Ovary (tissue), 9 donors: Measurements from ENCODE around the gene GPR155. TPM values are rescaled to one million over a fixed set of nuclear protein-coding genes. Genes with fewer than 3 reads are reported as not detected.
"Not testable (repeated sequence)": the region's sequence is repeated elsewhere in the genome, so short reads cannot be mapped to it uniquely, and the experiment has no call there.

Source experiments
- DNase-seq, 5 donors: peaks; one replicate each; pipeline ENCODE4 v3.0.0-alpha.2; 2019 to 2020
- H3K27ac ChIP-seq, 2 donors: fragments of 200-600 bp; one replicate each; pipeline versions ENCODE4 v1.5.1 to v1.8.0; 2019 to 2022
- H3K27me3 ChIP-seq: fragments of 200-600 bp; one replicate; pipeline ENCODE4 v1.8.0; 2022
- H3K36me3 ChIP-seq: fragments of 200-600 bp; sonication (generic); one replicate; pipeline ENCODE4 v1.5.1; 2019
- H3K4me1 ChIP-seq: one replicate; pipeline ENCODE4 v1.8.1; 2013; ENCODE audit warnings: mild to moderate bottlenecking, moderate library complexity; ENCODE audit not compliant: insufficient read depth
- H3K4me3 ChIP-seq: fragments of 200-600 bp; sonication (generic); one replicate; pipeline ENCODE4 v1.5.1; 2017
- H3K9me3 ChIP-seq, 2 donors: fragments of 200-600 bp in 1 of 2; sonication (generic) in 1 of 2; one replicate each; pipeline versions ENCODE4 v1.5.1 to v1.8.1; 2013 to 2019; ENCODE audit warnings: mild to moderate bottlenecking in 1 of 2, moderate library complexity in 1 of 2
- EP300 ChIP-seq: sonication (generic); formaldehyde crosslinking; IDR thresholded peaks from one replicate; pipeline ENCODE4 v1.6.1; 2017; ENCODE audit warnings: antibody characterized with exemption
- POLR2A ChIP-seq: fragments of 450-650 bp; IDR thresholded peaks from one replicate; pipeline ENCODE4 v1.6.1; 2017; ENCODE audit warnings: antibody characterized with exemption, mild to moderate bottlenecking, moderate library complexity
- WGBS, 3 donors: extraction: QIAGEN DNeasy Blood & Tissue Kit in 1 of 3; methylation state at CpG; one replicate each; pipeline versions ENCODE4 v1.1.5 to v1.1.7; 2013 to 2017; 5-methylcytosine and 5-hydroxymethylcytosine counted together
- intact Hi-C, 4 donors: fragments of 100-400 bp; cut with DNase I; formaldehyde crosslinking; loops; one replicate each; pipeline versions ENCODE4 v1.11.0 to v1.15.1; 2022 to 2023
- polyA plus RNA-seq, 2 donors: library from polyadenylated mRNA; stranded (reverse); fragments of 200-250 nt in 1 of 2; fragments of 350-450 nt in 1 of 2; fragmentation: Illumina TruSeq in 1 of 2; extraction: RNeasy Lipid Tissue Mini Kit (QIAGEN cat#74804) in 1 of 2; gene quantifications; one replicate each; pipeline ENCODE4 v1.2.3, GENCODE V29; 2013 to 2014
- total RNA-seq, 7 donors: library from RNA; depleted of rRNA in 2 of 7; stranded (reverse); fragments of >200 nt in 2 of 7; fragmentation: NEBNext Ultra II Directional in 3 of 7; extraction: Animal tissue kit (Norgen Biotek cat#: 25700) in 3 of 7; gene quantifications; one replicate each; pipeline versions ENCODE4 v1.1.0 to v1.2.4, GENCODE V29; 2016 to 2023
- TF ChIP-seq, protein P1 (sequence below), 3 donors: fragments of 450-650 bp in 2 of 3; fragments of 200-600 bp in 1 of 3; IDR thresholded peaks; one replicate each; pipeline versions ENCODE4 v1.5.1 to v1.8.0; 2016 to 2022; ENCODE audit warnings: antibody characterized with exemption in 3 of 3, mild to moderate bottlenecking in 1 of 3
- donor health status: DM: no; HTN: no; CAD: no; lungs with moderate emphysema.
- donor health status: DM: no; HTN: no; CAD: no.
- donor health status: Bipolar disorder and iron deficiency.
- donor health status: DM: yes; HTN: yes; CAD: no.
- donor health status: DM: no; HTN: no; CAD: no.
- donor health status: DM: yes; HTN: yes; CAD: no.

The GPR155 gene
- total and polyA plus RNA-seq, 9 donors: 1.9 to 7.2 (median 3.9) TPM

DNA sequence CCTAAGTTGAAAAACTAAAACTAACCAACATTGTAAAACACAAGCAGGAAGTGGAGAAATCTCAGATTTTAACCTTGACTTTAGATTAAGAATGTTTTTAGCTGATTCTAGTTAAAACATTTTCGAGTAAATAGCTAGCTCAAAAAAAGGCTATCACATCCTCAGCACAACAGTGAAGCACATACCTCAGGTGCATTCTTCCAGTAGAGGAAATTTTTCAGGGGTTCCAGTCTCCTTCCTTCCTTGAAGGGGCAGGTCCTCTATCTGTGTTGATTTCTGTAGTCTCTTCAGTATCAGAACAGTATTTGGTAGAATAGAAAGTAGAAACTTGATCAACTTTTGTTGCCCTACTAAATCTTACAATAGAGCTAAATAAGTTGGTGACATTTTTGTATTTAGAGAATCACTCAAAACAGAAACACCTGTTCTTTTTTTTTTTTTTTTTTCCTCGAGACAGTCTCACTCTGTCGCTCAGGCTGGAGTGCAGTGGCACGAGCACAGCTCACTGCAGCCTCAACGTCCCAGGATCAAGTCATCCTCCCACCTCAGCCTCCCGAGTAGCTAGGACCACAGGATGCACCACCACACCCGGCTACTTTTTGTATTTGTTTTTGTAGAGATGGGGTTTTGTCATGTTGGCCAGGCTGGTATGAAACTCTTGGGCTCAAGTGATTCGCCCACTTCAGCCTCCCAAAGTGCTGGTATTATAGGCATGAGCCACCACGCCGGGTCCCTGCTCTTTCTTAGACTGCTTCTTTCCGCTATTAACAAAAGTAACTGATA is 6.9 kb upstream of the GPR155 start:
- no peak overlapping the region for H3K27ac ChIP-seq
- H3K4me3 ChIP-seq: no peak overlapping the region
- no peaks in the 10 kb centered on the region for H3K27me3 ChIP-seq
- TF ChIP-seq POLR2A (no peak), EP300 (no peak)
- TF ChIP-seq, protein P1, sequence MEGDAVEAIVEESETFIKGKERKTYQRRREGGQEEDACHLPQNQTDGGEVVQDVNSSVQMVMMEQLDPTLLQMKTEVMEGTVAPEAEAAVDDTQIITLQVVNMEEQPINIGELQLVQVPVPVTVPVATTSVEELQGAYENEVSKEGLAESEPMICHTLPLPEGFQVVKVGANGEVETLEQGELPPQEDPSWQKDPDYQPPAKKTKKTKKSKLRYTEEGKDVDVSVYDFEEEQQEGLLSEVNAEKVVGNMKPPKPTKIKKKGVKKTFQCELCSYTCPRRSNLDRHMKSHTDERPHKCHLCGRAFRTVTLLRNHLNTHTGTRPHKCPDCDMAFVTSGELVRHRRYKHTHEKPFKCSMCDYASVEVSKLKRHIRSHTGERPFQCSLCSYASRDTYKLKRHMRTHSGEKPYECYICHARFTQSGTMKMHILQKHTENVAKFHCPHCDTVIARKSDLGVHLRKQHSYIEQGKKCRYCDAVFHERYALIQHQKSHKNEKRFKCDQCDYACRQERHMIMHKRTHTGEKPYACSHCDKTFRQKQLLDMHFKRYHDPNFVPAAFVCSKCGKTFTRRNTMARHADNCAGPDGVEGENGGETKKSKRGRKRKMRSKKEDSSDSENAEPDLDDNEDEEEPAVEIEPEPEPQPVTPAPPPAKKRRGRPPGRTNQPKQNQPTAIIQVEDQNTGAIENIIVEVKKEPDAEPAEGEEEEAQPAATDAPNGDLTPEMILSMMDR (IDR thresholded peaks at IDR 0.05): no peak
- H3K4me1 ChIP-seq: peaks cover 2% of the 10 kb centered on the region
- intact Hi-C loops: no loop called here
- no peaks in the 10 kb centered on the region for H3K9me3 ChIP-seq
- no peak for DNase-seq
- 79 to 85% (median 80%) methylated on average over 11 of the region's 11 CpGs for WGBS, 3 donors
- H3K36me3 ChIP-seq: no peaks in the 10 kb centered on the region

DNA sequence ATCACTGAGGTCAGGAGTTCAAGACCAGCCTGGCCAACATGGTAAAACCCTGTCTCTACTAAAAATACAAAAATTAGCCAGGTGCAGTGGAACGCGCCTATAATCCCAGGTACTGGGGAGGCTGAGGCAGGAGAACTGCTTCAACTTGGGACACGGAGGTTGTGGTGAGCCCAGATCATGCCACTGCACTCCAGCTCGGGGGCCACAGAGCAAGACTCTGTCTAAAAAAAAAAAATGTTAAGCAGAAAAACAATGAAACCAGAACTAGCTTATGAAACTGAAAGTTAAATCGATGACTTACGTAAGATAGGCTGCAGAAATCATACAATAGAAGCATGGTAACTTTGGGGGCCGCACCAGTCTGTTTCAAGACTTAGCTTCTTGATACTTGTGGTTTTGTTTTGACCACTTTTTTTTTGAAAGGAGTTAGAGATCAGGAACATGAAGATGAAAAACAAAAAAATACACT is 6.2 kb upstream of the GPR155 start:
- Histone ChIP-seq H3K4me3 (no peak overlapping the region), H3K27ac (no peak overlapping the region), H3K4me1 (peaks cover 2% of the 10 kb centered on the region), H3K36me3 (no peaks in the 10 kb centered on the region), H3K9me3 (no peaks in the 10 kb centered on the region), H3K27me3 (no peaks in the 10 kb centered on the region)
- DNase-seq: no peak
- TF ChIP-seq, protein P1 (IDR thresholded peaks at IDR 0.05): no peak
- TF ChIP-seq POLR2A (no peak), EP300 (no peak)
- intact Hi-C loops: no loop called here
- WGBS, 3 donors: 54 to 73% (median 67%) methylated on average over 7 of the region's 7 CpGs

DNA sequence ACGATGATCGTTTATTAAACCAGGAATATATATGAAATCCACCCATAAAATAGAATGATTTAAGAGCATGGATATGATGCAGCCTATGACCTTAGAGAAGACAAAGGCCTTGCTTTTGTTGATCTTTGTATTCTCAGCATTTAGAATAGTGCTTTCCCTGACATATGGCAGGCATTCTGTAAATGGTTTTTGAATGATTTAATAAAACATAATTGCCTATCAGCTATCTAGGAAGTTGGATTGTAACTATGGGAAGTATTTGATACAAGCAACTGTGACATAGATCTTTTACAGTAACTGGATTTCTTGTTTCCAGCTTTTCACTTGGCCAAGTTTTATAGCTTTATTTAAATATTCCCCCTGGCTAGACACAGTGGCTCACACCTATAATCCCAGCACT is 5.1 kb upstream of the GPR155 start:
- Histone ChIP-seq H3K27me3 (no peaks in the 10 kb centered on the region), H3K27ac (no peak overlapping the region), H3K9me3 (no peaks in the 10 kb centered on the region), H3K4me1 (peaks cover 2% of the 10 kb centered on the region), H3K4me3 (no peak overlapping the region), H3K36me3 (no peaks in the 10 kb centered on the region)
- DNase-seq: no peak
- TF ChIP-seq POLR2A: no peak
- TF ChIP-seq, protein P1 (IDR thresholded peaks at IDR 0.05): no peak
- TF ChIP-seq EP300: no peak
- 90 to 92% (median 91%) methylated on average over 2 of the region's 2 CpGs for WGBS, 3 donors
- intact Hi-C loops: no loop called here

DNA sequence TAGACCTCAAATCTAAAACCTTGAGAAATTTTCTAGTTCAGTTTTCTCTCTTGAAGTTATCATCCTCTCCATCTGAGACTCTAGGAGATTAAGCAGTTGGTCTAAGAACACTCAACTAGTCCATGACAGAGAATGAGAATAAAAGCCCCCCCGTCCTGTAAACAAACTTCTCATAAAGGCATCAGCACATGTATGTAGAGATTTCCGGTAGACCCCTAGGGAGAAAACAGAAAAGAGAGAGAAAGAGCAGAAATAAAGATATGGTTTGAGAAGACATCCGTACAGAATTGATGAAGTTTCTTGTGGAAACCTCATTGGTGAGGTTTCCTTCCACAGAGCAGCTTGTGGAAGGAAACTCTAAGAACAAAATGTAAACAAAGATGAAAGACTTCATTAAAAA is 3.2 kb upstream of the GPR155 start:
- H3K4me3 ChIP-seq: no peak overlapping the region
- no peak for TF ChIP-seq EP300
- TF ChIP-seq, protein P1 (IDR thresholded peaks at IDR 0.05): no peak
- no peak overlapping the region for H3K27ac ChIP-seq
- peaks cover 2% of the 10 kb centered on the region for H3K4me1 ChIP-seq
- intact Hi-C loops: no loop called here
- no peak for DNase-seq
- H3K36me3 ChIP-seq: no peaks in the 10 kb centered on the region
- WGBS, 3 donors: 80 to 87% (median 82%) methylated on average over 3 of the region's 3 CpGs
- H3K9me3 ChIP-seq: no peaks in the 10 kb centered on the region
- H3K27me3 ChIP-seq: no peaks in the 10 kb centered on the region

DNA sequence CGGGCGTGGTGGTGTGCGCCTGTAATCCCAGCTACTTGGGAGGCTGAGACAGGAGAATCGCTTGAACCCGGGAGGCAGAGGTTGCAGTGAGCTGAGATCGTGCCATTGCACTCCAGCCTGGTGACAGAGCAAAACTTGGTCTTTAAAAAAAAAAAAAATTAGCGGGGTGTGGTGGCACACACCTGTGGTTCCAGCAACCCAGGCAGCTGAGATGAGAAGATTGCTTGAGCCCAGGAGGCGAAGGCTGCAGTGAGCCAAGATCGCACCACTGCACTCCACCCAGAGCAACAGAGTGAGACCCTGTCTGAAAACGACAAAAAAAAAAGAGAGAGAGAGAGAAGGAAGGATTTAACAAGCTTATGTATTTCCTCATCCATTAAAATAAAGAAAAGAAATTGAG is 2.7 kb upstream of the GPR155 start:
- H3K36me3 ChIP-seq, H3K9me3 ChIP-seq, intact Hi-C loops, H3K27me3 ChIP-seq, DNase-seq, H3K4me1 ChIP-seq, H3K4me3 ChIP-seq, H3K27ac ChIP-seq: not testable (repeated sequence)
- 92 to 96% (median 95%) methylated on average over 7 to 10 of the region's 10 CpGs for WGBS, 3 donors
